Measurements from ENCODE around the gene RPS25. TPM values are rescaled to one million over a fixed set of nuclear protein-coding genes. Genes with fewer than 3 reads are reported as not detected.
"Not testable (repeated sequence)": the region's sequence is repeated elsewhere in the genome, so short reads cannot be mapped to it uniquely, and the experiment has no call there.

RPS25 gene
- total RNA-seq, 2 donors from 2014 or later: 2,323 to 2,414 TPM

- H3K36me3 Mint-ChIP-seq (ENCODE audit: low read depth): peaks cover 18% of the 10 kb centered on the region
- peak overlapping the region; percentile 65 for H3K4me3 Mint-ChIP-seq
- DNase-seq (peak; percentile 17 to 31 (median 26)), ATAC-seq (peak; percentile 77)
- peak overlapping the region; percentile 57 for H3K27ac Mint-ChIP-seq
- H3K9me3 ChIP-seq (ENCODE audit: control insufficient read depth, low read length, poor library complexity, severe bottlenecking): no peaks in the 10 kb centered on the region
- no peaks in the 10 kb centered on the region for H3K27me3 Mint-ChIP-seq
- peaks cover 32% of the 10 kb centered on the region for H3K4me1 Mint-ChIP-seq
Measured at GRCh38 chr11:119051440-119052162, 33.5 kb upstream of the RPS25 start.

GRCh38 chr11:119049081-119049480 is 30.9 kb upstream of the RPS25 start:
- Mint-ChIP-seq H3K36me3 (ENCODE audit: low read depth) (peaks cover 18% of the 10 kb centered on the region), H3K4me3 (no peak overlapping the region), H3K4me1 (peaks cover 18% of the 10 kb centered on the region), H3K27me3 (no peaks in the 10 kb centered on the region), H3K27ac (peak overlapping the region; percentile 86)
- no peaks in the 10 kb centered on the region for H3K9me3 ChIP-seq (ENCODE audit: control insufficient read depth, low read length, poor library complexity, severe bottlenecking)
- no peak for DNase-seq
- no peak for ATAC-seq

- DNase-seq (no peak), ATAC-seq (no peak)
- H3K9me3 ChIP-seq (ENCODE audit: control insufficient read depth, low read length, poor library complexity, severe bottlenecking): no peaks in the 10 kb centered on the region
- peaks cover 18% of the 10 kb centered on the region for H3K4me1 Mint-ChIP-seq
- H3K27ac Mint-ChIP-seq: peak overlapping the region; percentile 86
- H3K4me3 Mint-ChIP-seq: no peak overlapping the region
- H3K27me3 Mint-ChIP-seq: no peaks in the 10 kb centered on the region
- peaks cover 18% of the 10 kb centered on the region for H3K36me3 Mint-ChIP-seq (ENCODE audit: low read depth)
Measured at GRCh38 chr11:119048644-119049043, 30.5 kb upstream of the RPS25 start.

- no peak overlapping the region for H3K4me3 Mint-ChIP-seq
- peak overlapping the region; percentile 59 for H3K27ac Mint-ChIP-seq
- DNase-seq (no peak), ATAC-seq (no peak)
- no peaks in the 10 kb centered on the region for H3K27me3 Mint-ChIP-seq
- no peaks in the 10 kb centered on the region for H3K9me3 ChIP-seq (ENCODE audit: control insufficient read depth, low read length, poor library complexity, severe bottlenecking)
- peaks cover 7% of the 10 kb centered on the region for H3K4me1 Mint-ChIP-seq
- peaks cover 8% of the 10 kb centered on the region for H3K36me3 Mint-ChIP-seq (ENCODE audit: low read depth)
Measured at GRCh38 chr11:119047205-119047604, 29.1 kb upstream of the RPS25 start.

- DNase-seq: no peak
- H3K4me1 Mint-ChIP-seq: peaks cover 3% of the 10 kb centered on the region
- no peaks in the 10 kb centered on the region for H3K27me3 Mint-ChIP-seq
- peaks cover 7% of the 10 kb centered on the region for H3K36me3 Mint-ChIP-seq (ENCODE audit: low read depth)
- H3K27ac Mint-ChIP-seq: peak overlapping the region; percentile 29
- H3K4me3 Mint-ChIP-seq: no peak overlapping the region
- H3K9me3 ChIP-seq (ENCODE audit: control insufficient read depth, low read length, poor library complexity, severe bottlenecking): no peaks in the 10 kb centered on the region
- ATAC-seq: no peak
Measured at GRCh38 chr11:119046489-119046888, 28.3 kb upstream of the RPS25 start.

- H3K9me3 ChIP-seq (ENCODE audit: control insufficient read depth, low read length, poor library complexity, severe bottlenecking): no peaks in the 10 kb centered on the region
- no peak for DNase-seq
- Mint-ChIP-seq H3K27me3 (no peaks in the 10 kb centered on the region), H3K27ac (no peak overlapping the region), H3K36me3 (ENCODE audit: low read depth) (peaks cover 7% of the 10 kb centered on the region), H3K4me3 (no peak overlapping the region), H3K4me1 (peaks cover 2% of the 10 kb centered on the region)
- ATAC-seq: peak; percentile 8
Measured at GRCh38 chr11:119044708-119045107, 26.6 kb upstream of the RPS25 start.

GRCh38 chr11:119042927-119043326 is 24.8 kb upstream of the RPS25 start:
- H3K9me3 ChIP-seq (ENCODE audit: control insufficient read depth, low read length, poor library complexity, severe bottlenecking): no peaks in the 10 kb centered on the region
- Mint-ChIP-seq H3K36me3 (ENCODE audit: low read depth) (peaks cover 2% of the 10 kb centered on the region), H3K27me3 (no peaks in the 10 kb centered on the region), H3K4me3 (no peak overlapping the region), H3K27ac (no peak overlapping the region), H3K4me1 (peaks cover 3% of the 10 kb centered on the region)
- ATAC-seq (no peak), DNase-seq (no peak)

- no peaks in the 10 kb centered on the region for H3K9me3 ChIP-seq (ENCODE audit: control insufficient read depth, low read length, poor library complexity, severe bottlenecking)
- no peak for DNase-seq
- Mint-ChIP-seq H3K27ac (no peak overlapping the region), H3K4me3 (no peak overlapping the region), H3K27me3 (no peaks in the 10 kb centered on the region), H3K36me3 (ENCODE audit: low read depth) (no peaks in the 10 kb centered on the region), H3K4me1 (peaks cover 3% of the 10 kb centered on the region)
- no peak for ATAC-seq
Measured at GRCh38 chr11:119041821-119042514, 23.8 kb upstream of the RPS25 start.

GRCh38 chr11:119039471-119039870 is 21.3 kb upstream of the RPS25 start:
- H3K4me1 Mint-ChIP-seq, ATAC-seq: not testable (repeated sequence)

GRCh38 chr11:119038884-119039283 is 20.7 kb upstream of the RPS25 start:
- Mint-ChIP-seq H3K27ac (no peak overlapping the region), H3K4me1 (peaks cover 3% of the 10 kb centered on the region), H3K4me3 (no peak overlapping the region), H3K36me3 (ENCODE audit: low read depth) (no peaks in the 10 kb centered on the region), H3K27me3 (no peaks in the 10 kb centered on the region)
- no peak for ATAC-seq
- DNase-seq: no peak
- no peaks in the 10 kb centered on the region for H3K9me3 ChIP-seq (ENCODE audit: control insufficient read depth, low read length, poor library complexity, severe bottlenecking)

More at GRCh38 chr11:119039471-119039870, 21.3 kb upstream of the RPS25 start:
- not testable (repeated sequence) for H3K9me3 ChIP-seq (ENCODE audit: control insufficient read depth, low read length, poor library complexity, severe bottlenecking); H3K27ac Mint-ChIP-seq; H3K4me3 Mint-ChIP-seq; H3K27me3 Mint-ChIP-seq; H3K36me3 Mint-ChIP-seq (ENCODE audit: low read depth); DNase-seq

- Mint-ChIP-seq H3K27ac (no peak overlapping the region), H3K4me1 (peaks cover 5% of the 10 kb centered on the region), H3K36me3 (ENCODE audit: low read depth) (no peaks in the 10 kb centered on the region), H3K27me3 (no peaks in the 10 kb centered on the region), H3K4me3 (no peak overlapping the region)
- DNase-seq (no peak), ATAC-seq (no peak)
- H3K9me3 ChIP-seq (ENCODE audit: control insufficient read depth, low read length, poor library complexity, severe bottlenecking): no peaks in the 10 kb centered on the region
Measured at GRCh38 chr11:119034813-119035212, 16.7 kb upstream of the RPS25 start.

- H3K36me3 Mint-ChIP-seq (ENCODE audit: low read depth); H3K27me3 Mint-ChIP-seq; H3K27ac Mint-ChIP-seq; DNase-seq; ATAC-seq; H3K4me3 Mint-ChIP-seq; H3K9me3 ChIP-seq (ENCODE audit: control insufficient read depth, low read length, poor library complexity, severe bottlenecking): not testable (repeated sequence)
- peaks cover 15% of the 10 kb centered on the region for H3K4me1 Mint-ChIP-seq
Measured at GRCh38 chr11:119033421-119033820, 15.3 kb upstream of the RPS25 start.

- ATAC-seq (no peak), DNase-seq (no peak)
- H3K27me3 Mint-ChIP-seq: no peaks in the 10 kb centered on the region
Measured at GRCh38 chr11:119031912-119032280, 13.8 kb upstream of the RPS25 start.

More at GRCh38 chr11:119031912-119032280, 13.8 kb upstream of the RPS25 start:
- H3K9me3 ChIP-seq (ENCODE audit: control insufficient read depth, low read length, poor library complexity, severe bottlenecking): no peaks in the 10 kb centered on the region
- no peaks in the 10 kb centered on the region for H3K36me3 Mint-ChIP-seq (ENCODE audit: low read depth)
- no peak overlapping the region for H3K27ac Mint-ChIP-seq
- no peak overlapping the region for H3K4me3 Mint-ChIP-seq
- peaks cover 21% of the 10 kb centered on the region for H3K4me1 Mint-ChIP-seq

Measured in T-helper 17 cell (primary cell).